ENCODE results near the gene RANGAP1. TPM values are rescaled to one million over a fixed set of nuclear protein-coding genes. Genes with fewer than 3 reads are reported as not detected.
A peak's percentile ranks its signal among the peaks of the same experiment; 100 is the strongest.
"Not testable (repeated sequence)": the region's sequence is repeated elsewhere in the genome, so short reads cannot be mapped to it uniquely, and the experiment has no call there.

The RANGAP1 gene
- total RNA-seq, 1 donor from 2014 or later = 71.5 TPM

- no peak for DNase-seq (ENCODE audit: low spot score)
- H3K27me3 Mint-ChIP-seq (ENCODE audit: unreplicated experiment) = peaks cover 6% of the 10 kb centered on the region
- TF ChIP-seq CTCF (IDR thresholded peaks at IDR 0.05; ENCODE audit: unreplicated experiment) = no peak
- no peak overlapping the region for H3K27ac Mint-ChIP-seq (ENCODE audit: unreplicated experiment)
- H3K9me3 Mint-ChIP-seq (ENCODE audit: unreplicated experiment) = no peaks in the 10 kb centered on the region
- H3K4me3 Mint-ChIP-seq (ENCODE audit: unreplicated experiment) = peak overlapping the region; percentile 59
- H3K4me1 Mint-ChIP-seq (ENCODE audit: unreplicated experiment) = peaks cover 2% of the 10 kb centered on the region
- peaks cover 26% of the 10 kb centered on the region for H3K36me3 Mint-ChIP-seq (ENCODE audit: low read depth, unreplicated experiment)
Observed at GRCh38 chr22:41262250-41262765, 23.7 kb downstream of the RANGAP1 start.

GRCh38 chr22:41261541-41262249, 24.3 kb downstream of the RANGAP1 start:
- H3K27ac Mint-ChIP-seq (ENCODE audit: unreplicated experiment) = no peak overlapping the region
- H3K4me1 Mint-ChIP-seq (ENCODE audit: unreplicated experiment) = peaks cover 8% of the 10 kb centered on the region
- H3K27me3 Mint-ChIP-seq (ENCODE audit: unreplicated experiment) = peaks cover 6% of the 10 kb centered on the region
- no peaks in the 10 kb centered on the region for H3K9me3 Mint-ChIP-seq (ENCODE audit: unreplicated experiment)
- no peak for DNase-seq (ENCODE audit: low spot score)
- peaks cover 32% of the 10 kb centered on the region for H3K36me3 Mint-ChIP-seq (ENCODE audit: low read depth, unreplicated experiment)
- no peak for TF ChIP-seq CTCF (IDR thresholded peaks at IDR 0.05; ENCODE audit: unreplicated experiment)
- peak overlapping the region; percentile 59 for H3K4me3 Mint-ChIP-seq (ENCODE audit: unreplicated experiment)

GRCh38 chr22:41260871-41261270, 25.1 kb downstream of the RANGAP1 start:
- H3K27ac Mint-ChIP-seq (ENCODE audit: unreplicated experiment) = no peak overlapping the region
- H3K4me1 Mint-ChIP-seq (ENCODE audit: unreplicated experiment) = peaks cover 10% of the 10 kb centered on the region
- DNase-seq (ENCODE audit: low spot score) = no peak
- peaks cover 29% of the 10 kb centered on the region for H3K36me3 Mint-ChIP-seq (ENCODE audit: low read depth, unreplicated experiment)
- TF ChIP-seq CTCF (IDR thresholded peaks at IDR 0.05; ENCODE audit: unreplicated experiment) = no peak
- H3K4me3 Mint-ChIP-seq (ENCODE audit: unreplicated experiment) = no peak overlapping the region
- H3K9me3 Mint-ChIP-seq (ENCODE audit: unreplicated experiment) = no peaks in the 10 kb centered on the region
- peaks cover 6% of the 10 kb centered on the region for H3K27me3 Mint-ChIP-seq (ENCODE audit: unreplicated experiment)

- peaks cover 27% of the 10 kb centered on the region for H3K36me3 Mint-ChIP-seq (ENCODE audit: low read depth, unreplicated experiment)
- H3K27ac Mint-ChIP-seq (ENCODE audit: unreplicated experiment); H3K4me1 Mint-ChIP-seq (ENCODE audit: unreplicated experiment); DNase-seq (ENCODE audit: low spot score); H3K9me3 Mint-ChIP-seq (ENCODE audit: unreplicated experiment); H3K4me3 Mint-ChIP-seq (ENCODE audit: unreplicated experiment); H3K27me3 Mint-ChIP-seq (ENCODE audit: unreplicated experiment): not testable (repeated sequence)
Observed at GRCh38 chr22:41259756-41260155, 26.2 kb downstream of the RANGAP1 start.

GRCh38 chr22:41257696-41258095, 28.3 kb downstream of the RANGAP1 start:
- DNase-seq (ENCODE audit: low spot score) = no peak
- H3K36me3 Mint-ChIP-seq (ENCODE audit: low read depth, unreplicated experiment) = peaks cover 32% of the 10 kb centered on the region
- peaks cover 10% of the 10 kb centered on the region for H3K4me1 Mint-ChIP-seq (ENCODE audit: unreplicated experiment)
- no peak for TF ChIP-seq CTCF (IDR thresholded peaks at IDR 0.05; ENCODE audit: unreplicated experiment)
- no peak overlapping the region for H3K4me3 Mint-ChIP-seq (ENCODE audit: unreplicated experiment)
- no peaks in the 10 kb centered on the region for H3K9me3 Mint-ChIP-seq (ENCODE audit: unreplicated experiment)
- no peak overlapping the region for H3K27ac Mint-ChIP-seq (ENCODE audit: unreplicated experiment)
- H3K27me3 Mint-ChIP-seq (ENCODE audit: unreplicated experiment) = peaks cover 2% of the 10 kb centered on the region
